Kidney (tissue), 14 donors: ENCODE data around the gene ZFPM1. TPM values are rescaled to one million over a fixed set of nuclear protein-coding genes. Genes with fewer than 3 reads are reported as not detected.
"Not testable (repeated sequence)": the region's sequence is repeated elsewhere in the genome, so short reads cannot be mapped to it uniquely, and the experiment has no call there.

ENCODE experiments used
- DNase-seq, 5 donors: peaks; one replicate each; pipeline ENCODE4 v3.0.0-alpha.2; 2013 to 2020
- FAIRE-seq: peaks from 2 replicates; lab custom pipeline; 2012; peaks lifted over from hg19 to GRCh38; lab: Jason Lieb, UNC
- H3K27ac ChIP-seq, 2 donors: one replicate each; pipeline ENCODE4 v1.7.0; 2013; ENCODE audit warnings: low read depth in 2 of 2, low read length in 2 of 2, inconsistent platforms in 1 of 2
- H3K27me3 ChIP-seq: one replicate; pipeline ENCODE4 v1.7.1; 2013; ENCODE audit warnings: low read length, inconsistent platforms; ENCODE audit not compliant: control insufficient read depth, insufficient read depth
- H3K36me3 ChIP-seq, 3 donors: one replicate each; pipeline versions ENCODE4 v1.7.0 to v1.7.1; 2013; ENCODE audit warnings: low read length in 3 of 3, control low read depth in 1 of 3, inconsistent platforms in 1 of 3; ENCODE audit not compliant: insufficient read depth in 3 of 3, control insufficient read depth in 2 of 3
- H3K4me1 ChIP-seq, 3 donors: one replicate each; pipeline versions ENCODE4 v1.7.0 to v1.7.1; 2013; ENCODE audit warnings: low read length in 3 of 3, inconsistent platforms in 1 of 3, low read depth in 1 of 3; ENCODE audit not compliant: control insufficient read depth in 2 of 3, insufficient read depth in 2 of 3
- H3K4me3 ChIP-seq, 3 donors: one replicate each; pipeline versions ENCODE4 v1.7.0 to v1.8.1; 2013; ENCODE audit warnings: low read length in 3 of 3, control low read depth in 1 of 3, inconsistent platforms in 1 of 3
- H3K9ac ChIP-seq, 3 donors: one replicate each; pipeline versions ENCODE4 v1.7.0 to v1.7.1; 2013; ENCODE audit warnings: low read length in 3 of 3, control low read depth in 1 of 3, inconsistent platforms in 1 of 3
- H3K9me3 ChIP-seq, 3 donors: one replicate each; pipeline versions ENCODE4 v1.7.0 to v1.7.1; 2013; ENCODE audit warnings: low read length in 3 of 3, control low read depth in 1 of 3, inconsistent platforms in 1 of 3; ENCODE audit not compliant: control insufficient read depth in 2 of 3, insufficient read depth in 1 of 3
- CTCF ChIP-seq: IDR thresholded peaks from 3 replicates; pipeline ENCODE4 v1.5.1; 2012; ENCODE audit warnings: mild to moderate bottlenecking, moderate library complexity, borderline replicate concordance; ENCODE audit not compliant: insufficient read depth; ENCODE audit errors: extremely low read depth
- intact Hi-C: fragments of 100-400 bp; cut with DNase I; formaldehyde crosslinking; loops from one replicate; pipeline ENCODE4 v1.11.1; 2022
- polyA plus RNA-seq: library from polyadenylated mRNA; stranded (reverse); fragments of 350-450 nt; fragmentation: Illumina TruSeq; extraction: RNeasy Lipid Tissue Mini Kit (QIAGEN cat#74804); gene quantifications from one replicate; pipeline ENCODE4 v1.2.3, GENCODE V29; 2014; ENCODE audit warnings: low read depth, low replicate concordance; ENCODE audit not compliant: insufficient read depth
- total RNA-seq: library from RNA; stranded (reverse); fragmentation: NEBNext Ultra II Directional; extraction: Animal tissue kit (Norgen Biotek cat#: 25700); gene quantifications from one replicate; pipeline ENCODE4 v1.2.1, GENCODE V29; 2021
- donor health status: control.
- donor health status: control.
- donor health status: control.
- donor health status: control.
- donor health status: control.
- donor health status: DM: yes; HTN: yes; CAD: no.
- donor health status: Normal renal cell carcinoma (clear cell type).

Gene ZFPM1
- total and polyA plus RNA-seq, 2 donors from 2014 or later = 1.9 to 9.2 TPM

GRCh38 chr16:88515371-88515770 lies 62.3 kb downstream of the ZFPM1 start:
- no peaks in the 10 kb centered on the region for H3K27me3 ChIP-seq
- peaks cover 0 to 2% (median 0%) of the 10 kb centered on the region in 3 donors for H3K4me1 ChIP-seq
- H3K36me3 ChIP-seq = no peaks in the 10 kb centered on the region
- FAIRE-seq (no peak), DNase-seq (no peak)
- intact Hi-C loops = no loop called here
- no peak overlapping the region for H3K27ac ChIP-seq
- no peak overlapping the region for H3K9ac ChIP-seq
- H3K4me3 ChIP-seq = no peak overlapping the region
- TF ChIP-seq CTCF = no peak
- no peaks in the 10 kb centered on the region for H3K9me3 ChIP-seq

GRCh38 chr16:88515925-88516594 lies 63.0 kb downstream of the ZFPM1 start:
- FAIRE-seq = no peak
- Histone ChIP-seq H3K36me3 (no peaks in the 10 kb centered on the region), H3K27ac (no peak overlapping the region)

GRCh38 chr16:88516601-88517061 lies 63.6 kb downstream of the ZFPM1 start:
- no peaks in the 10 kb centered on the region for H3K36me3 ChIP-seq
- no peaks in the 10 kb centered on the region for H3K27me3 ChIP-seq
- TF ChIP-seq CTCF = no peak
- H3K9me3 ChIP-seq = no peaks in the 10 kb centered on the region
- FAIRE-seq (no peak), DNase-seq (no peak)
- H3K27ac ChIP-seq = no peak overlapping the region
- H3K4me3 ChIP-seq = no peak overlapping the region
- H3K9ac ChIP-seq = no peak overlapping the region
- H3K4me1 ChIP-seq = no peaks in the 10 kb centered on the region
- intact Hi-C loops = no loop called here

More at GRCh38 chr16:88515925-88516594, 63.0 kb downstream of the ZFPM1 start:
- H3K4me1 ChIP-seq = peaks cover 0 to 2% (median 0%) of the 10 kb centered on the region in 3 donors
- no peak overlapping the region for H3K4me3 ChIP-seq
- no peak for DNase-seq
- intact Hi-C loops = no loop called here
- TF ChIP-seq CTCF = no peak
- no peaks in the 10 kb centered on the region for H3K27me3 ChIP-seq
- H3K9me3 ChIP-seq = no peaks in the 10 kb centered on the region
- no peak overlapping the region for H3K9ac ChIP-seq

GRCh38 chr16:88517208-88517774 lies 64.2 kb downstream of the ZFPM1 start:
- H3K9me3 ChIP-seq, H3K4me1 ChIP-seq, H3K27me3 ChIP-seq, H3K9ac ChIP-seq, H3K4me3 ChIP-seq, H3K36me3 ChIP-seq, FAIRE-seq, DNase-seq, intact Hi-C loops, H3K27ac ChIP-seq: not testable (repeated sequence)

- H3K9me3 ChIP-seq, DNase-seq, intact Hi-C loops, H3K4me1 ChIP-seq, H3K9ac ChIP-seq, H3K27me3 ChIP-seq, H3K36me3 ChIP-seq, FAIRE-seq, H3K27ac ChIP-seq, H3K4me3 ChIP-seq: not testable (repeated sequence)
Measured at GRCh38 chr16:88518411-88519111, 65.5 kb downstream of the ZFPM1 start.
